Activated naive CD8-positive, alpha-beta T cell (primary cell): ENCODE results near the gene PFDN4.
"Not testable (repeated sequence)": the region's sequence is repeated elsewhere in the genome, so short reads cannot be mapped to it uniquely, and the experiment has no call there.

Experiments
- H3K27ac Mint-ChIP-seq: one replicate; pipeline ENCODE4 v1.8.0; 2021; ENCODE audit warnings: mixed read lengths
- H3K27me3 Mint-ChIP-seq: one replicate; pipeline ENCODE4 v1.8.0; 2021; ENCODE audit warnings: mixed read lengths
- H3K36me3 Mint-ChIP-seq: one replicate; pipeline ENCODE4 v1.8.0; 2021; ENCODE audit warnings: mixed read lengths
- H3K4me1 Mint-ChIP-seq: one replicate; pipeline ENCODE4 v1.8.0; 2021; ENCODE audit warnings: low read depth, mixed read lengths
- H3K4me3 Mint-ChIP-seq: one replicate; pipeline ENCODE4 v1.8.0; 2021; ENCODE audit warnings: mild to moderate bottlenecking, mixed read lengths
- H3K9me3 Mint-ChIP-seq: one replicate; pipeline ENCODE4 v1.8.0; 2021; ENCODE audit warnings: low read depth, mixed read lengths

Gene PFDN4

GRCh38 chr20:54254596-54254995 is 46.7 kb downstream of the PFDN4 start:
- H3K4me3 Mint-ChIP-seq, result no peak overlapping the region
- H3K27me3 Mint-ChIP-seq, result no peaks in the 10 kb centered on the region
- no peaks in the 10 kb centered on the region for H3K9me3 Mint-ChIP-seq
- H3K36me3 Mint-ChIP-seq, result no peaks in the 10 kb centered on the region
- H3K4me1 Mint-ChIP-seq, result no peaks in the 10 kb centered on the region
- no peak overlapping the region for H3K27ac Mint-ChIP-seq

GRCh38 chr20:54255157-54255556 is 47.3 kb downstream of the PFDN4 start:
- Mint-ChIP-seq H3K4me1 (no peaks in the 10 kb centered on the region), H3K36me3 (no peaks in the 10 kb centered on the region), H3K27me3 (no peaks in the 10 kb centered on the region), H3K4me3 (no peak overlapping the region), H3K9me3 (no peaks in the 10 kb centered on the region), H3K27ac (no peak overlapping the region)

- no peaks in the 10 kb centered on the region for H3K4me1 Mint-ChIP-seq
- H3K27me3 Mint-ChIP-seq, result no peaks in the 10 kb centered on the region
- no peak overlapping the region for H3K27ac Mint-ChIP-seq
- no peaks in the 10 kb centered on the region for H3K9me3 Mint-ChIP-seq
- H3K36me3 Mint-ChIP-seq, result no peaks in the 10 kb centered on the region
- H3K4me3 Mint-ChIP-seq, result no peak overlapping the region
Measured at GRCh38 chr20:54256202-54256601, 48.3 kb downstream of the PFDN4 start.

- H3K27me3 Mint-ChIP-seq, result no peaks in the 10 kb centered on the region
- H3K4me3 Mint-ChIP-seq, result no peak overlapping the region
- H3K27ac Mint-ChIP-seq, result no peak overlapping the region
- H3K9me3 Mint-ChIP-seq, result no peaks in the 10 kb centered on the region
- H3K36me3 Mint-ChIP-seq, result no peaks in the 10 kb centered on the region
- no peaks in the 10 kb centered on the region for H3K4me1 Mint-ChIP-seq
Measured at GRCh38 chr20:54257071-54257816, 49.4 kb downstream of the PFDN4 start.

- Mint-ChIP-seq H3K4me1 (no peaks in the 10 kb centered on the region), H3K9me3 (no peaks in the 10 kb centered on the region), H3K4me3 (no peak overlapping the region)
Measured at GRCh38 chr20:54260116-54260515, 52.2 kb downstream of the PFDN4 start.

DNA sequence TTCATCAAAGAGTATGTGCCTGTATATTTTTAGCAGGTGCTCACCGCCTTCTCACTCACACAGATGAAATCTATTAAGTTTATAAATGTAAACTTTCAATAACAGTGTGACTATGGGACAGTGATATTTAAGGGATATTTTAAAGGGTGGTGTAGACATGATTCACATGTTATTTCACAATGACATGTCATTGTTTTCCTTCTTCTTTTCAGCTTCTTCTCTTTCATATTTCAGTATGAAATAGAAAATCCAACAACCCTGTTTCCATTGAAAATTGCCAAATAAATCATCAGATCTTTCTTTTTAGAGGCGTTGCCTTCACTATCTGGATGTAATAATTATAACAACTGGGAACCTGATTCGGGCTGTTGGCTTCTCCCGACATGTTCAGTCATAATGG is 54.8 kb downstream of the PFDN4 start:
- Mint-ChIP-seq H3K27ac (no peak overlapping the region), H3K9me3 (no peaks in the 10 kb centered on the region), H3K27me3 (no peaks in the 10 kb centered on the region), H3K36me3 (no peaks in the 10 kb centered on the region), H3K4me1 (peaks cover 3% of the 10 kb centered on the region), H3K4me3 (no peak overlapping the region)

More at GRCh38 chr20:54260116-54260515, 52.2 kb downstream of the PFDN4 start:
- Mint-ChIP-seq H3K27ac (no peak overlapping the region), H3K36me3 (no peaks in the 10 kb centered on the region), H3K27me3 (no peaks in the 10 kb centered on the region)

- no peaks in the 10 kb centered on the region for H3K9me3 Mint-ChIP-seq
- H3K36me3 Mint-ChIP-seq, result no peaks in the 10 kb centered on the region
- no peaks in the 10 kb centered on the region for H3K27me3 Mint-ChIP-seq
- peaks cover 3% of the 10 kb centered on the region for H3K4me1 Mint-ChIP-seq
- no peak overlapping the region for H3K27ac Mint-ChIP-seq
- no peak overlapping the region for H3K4me3 Mint-ChIP-seq
Measured at GRCh38 chr20:54263116-54263690, 55.3 kb downstream of the PFDN4 start.

GRCh38 chr20:54265791-54266190 is 57.9 kb downstream of the PFDN4 start:
- not testable (repeated sequence) for H3K27me3 Mint-ChIP-seq, H3K36me3 Mint-ChIP-seq, H3K9me3 Mint-ChIP-seq

DNA sequence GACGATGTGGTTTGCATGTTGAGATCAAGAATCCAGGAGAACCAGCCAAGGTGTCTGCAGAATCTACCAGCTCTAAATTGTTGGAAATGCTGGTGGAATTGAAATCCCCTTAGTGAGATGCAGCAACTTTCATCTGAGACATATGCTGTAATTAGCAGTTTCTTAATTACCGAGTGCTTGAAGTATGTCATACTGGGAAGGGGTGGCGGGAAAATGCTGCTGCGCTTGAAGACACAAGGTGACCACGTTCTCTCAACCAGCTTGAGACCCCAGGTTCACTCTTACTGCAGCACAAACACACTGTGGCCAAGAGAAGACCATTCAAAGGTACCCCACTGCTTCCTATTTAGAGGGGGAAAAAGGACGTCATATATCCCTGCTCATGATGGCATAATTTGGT is 59.0 kb downstream of the PFDN4 start:
- no peak overlapping the region for H3K27ac Mint-ChIP-seq
- H3K27me3 Mint-ChIP-seq, result peaks cover 2% of the 10 kb centered on the region
- no peaks in the 10 kb centered on the region for H3K9me3 Mint-ChIP-seq
- no peaks in the 10 kb centered on the region for H3K36me3 Mint-ChIP-seq
- H3K4me3 Mint-ChIP-seq, result no peak overlapping the region
- peaks cover 3% of the 10 kb centered on the region for H3K4me1 Mint-ChIP-seq

More at GRCh38 chr20:54265791-54266190, 57.9 kb downstream of the PFDN4 start:
- H3K4me1 Mint-ChIP-seq, H3K27ac Mint-ChIP-seq, H3K4me3 Mint-ChIP-seq: not testable (repeated sequence)

GRCh38 chr20:54267483-54268003 is 59.7 kb downstream of the PFDN4 start:
- Mint-ChIP-seq H3K4me3 (no peak overlapping the region), H3K27ac (no peak overlapping the region), H3K36me3 (no peaks in the 10 kb centered on the region), H3K9me3 (no peaks in the 10 kb centered on the region), H3K4me1 (peaks cover 3% of the 10 kb centered on the region), H3K27me3 (peaks cover 2% of the 10 kb centered on the region)

- no peaks in the 10 kb centered on the region for H3K9me3 Mint-ChIP-seq
- H3K27ac Mint-ChIP-seq, result no peak overlapping the region
- peaks cover 3% of the 10 kb centered on the region for H3K4me1 Mint-ChIP-seq
- no peaks in the 10 kb centered on the region for H3K36me3 Mint-ChIP-seq
- no peak overlapping the region for H3K4me3 Mint-ChIP-seq
- H3K27me3 Mint-ChIP-seq, result peaks cover 3% of the 10 kb centered on the region
Measured at GRCh38 chr20:54268941-54269340, 61.1 kb downstream of the PFDN4 start.
